NCI-H526 (cell line): ENCODE measurements around the gene ONECUT3.

Experiments used
- DNase-seq, 2 experiments: peaks; one replicate each; lab custom pipeline; 2025; lab: John Stamatoyannopoulos, UW

ONECUT3 gene

DNA sequence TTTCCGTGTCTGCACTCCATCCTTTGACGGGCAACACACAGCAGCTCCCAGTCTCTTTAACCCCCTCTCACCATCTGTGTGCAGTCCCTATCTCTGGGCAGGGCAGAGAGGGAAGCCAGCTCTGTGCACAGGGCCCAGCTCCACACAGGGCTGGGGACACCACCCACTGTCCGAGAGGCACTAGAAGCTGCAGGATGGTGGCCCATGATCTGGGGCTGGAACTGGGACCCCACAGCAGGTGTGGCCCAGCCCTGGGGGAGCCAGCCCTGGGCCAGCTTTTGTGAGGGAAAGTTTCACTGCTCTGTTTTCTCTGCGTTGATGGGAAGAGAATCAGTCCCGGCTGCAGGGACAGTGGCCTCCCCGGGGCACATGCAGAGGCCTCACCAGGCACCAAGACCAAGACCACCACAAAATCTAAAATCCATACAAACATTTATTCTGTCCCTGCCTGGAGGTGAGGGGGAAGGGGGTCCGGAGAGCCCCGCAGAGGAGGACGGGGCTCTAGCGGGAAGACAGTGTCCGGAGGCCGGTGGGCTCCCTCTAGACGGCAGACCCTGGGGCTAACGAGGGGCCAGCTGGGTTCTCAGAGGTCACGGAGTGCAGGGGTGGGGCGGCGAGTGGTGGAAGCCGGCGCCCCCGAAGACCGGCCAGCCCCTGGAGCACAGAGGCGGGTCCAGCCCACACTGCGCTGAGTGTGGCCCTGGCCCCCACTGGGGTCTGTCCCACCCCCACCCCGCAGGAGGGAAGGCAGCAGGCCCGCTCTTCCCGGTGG lies 61.7 kb downstream of the ONECUT3 start:
- no peak for DNase-seq

DNA sequence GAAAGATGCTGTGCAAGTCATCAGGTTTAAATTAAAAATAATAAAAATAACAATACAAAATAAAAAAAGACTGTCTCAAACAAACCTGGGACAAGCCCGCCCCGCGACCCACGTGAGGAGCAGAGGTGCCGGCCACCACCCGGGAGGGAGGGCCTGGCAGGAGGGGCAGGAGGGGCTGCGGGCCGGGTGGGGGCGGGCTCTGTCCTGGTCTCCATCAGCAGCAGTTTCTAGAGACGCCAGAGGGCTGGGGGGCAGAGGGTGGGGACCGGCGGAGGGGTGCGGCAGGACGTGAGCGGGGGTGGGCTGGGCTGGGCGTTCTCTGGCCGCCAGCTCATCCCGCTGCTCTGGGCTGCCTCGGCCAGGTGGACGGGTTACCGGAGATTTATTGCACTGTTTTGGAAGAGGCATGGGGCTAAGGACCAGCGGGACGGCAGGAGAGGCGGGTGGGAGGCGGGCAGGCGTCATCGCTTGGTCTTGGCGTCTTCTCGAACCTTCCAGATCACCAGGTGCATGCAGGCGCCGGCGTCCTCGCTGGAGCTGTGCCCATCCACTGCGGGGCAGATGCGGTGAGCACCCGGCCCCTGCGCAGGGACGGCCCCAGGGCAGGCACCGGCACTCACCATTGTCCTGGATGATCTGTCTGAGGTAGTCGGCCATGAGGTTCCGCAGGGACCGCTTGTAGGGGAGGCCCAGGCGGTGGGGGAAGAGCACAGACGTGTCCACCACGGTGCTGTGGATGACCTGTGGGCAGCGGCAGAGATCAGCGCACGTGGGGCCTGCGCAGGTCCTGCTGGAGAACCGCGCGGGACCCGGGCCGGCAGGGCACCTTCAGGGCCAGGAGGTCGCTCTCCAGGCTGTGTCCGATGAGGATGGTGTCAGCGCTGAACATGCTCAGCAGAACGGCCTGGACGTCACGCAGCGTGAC lies 62.6 kb downstream of the ONECUT3 start:
- no peak for DNase-seq

DNA sequence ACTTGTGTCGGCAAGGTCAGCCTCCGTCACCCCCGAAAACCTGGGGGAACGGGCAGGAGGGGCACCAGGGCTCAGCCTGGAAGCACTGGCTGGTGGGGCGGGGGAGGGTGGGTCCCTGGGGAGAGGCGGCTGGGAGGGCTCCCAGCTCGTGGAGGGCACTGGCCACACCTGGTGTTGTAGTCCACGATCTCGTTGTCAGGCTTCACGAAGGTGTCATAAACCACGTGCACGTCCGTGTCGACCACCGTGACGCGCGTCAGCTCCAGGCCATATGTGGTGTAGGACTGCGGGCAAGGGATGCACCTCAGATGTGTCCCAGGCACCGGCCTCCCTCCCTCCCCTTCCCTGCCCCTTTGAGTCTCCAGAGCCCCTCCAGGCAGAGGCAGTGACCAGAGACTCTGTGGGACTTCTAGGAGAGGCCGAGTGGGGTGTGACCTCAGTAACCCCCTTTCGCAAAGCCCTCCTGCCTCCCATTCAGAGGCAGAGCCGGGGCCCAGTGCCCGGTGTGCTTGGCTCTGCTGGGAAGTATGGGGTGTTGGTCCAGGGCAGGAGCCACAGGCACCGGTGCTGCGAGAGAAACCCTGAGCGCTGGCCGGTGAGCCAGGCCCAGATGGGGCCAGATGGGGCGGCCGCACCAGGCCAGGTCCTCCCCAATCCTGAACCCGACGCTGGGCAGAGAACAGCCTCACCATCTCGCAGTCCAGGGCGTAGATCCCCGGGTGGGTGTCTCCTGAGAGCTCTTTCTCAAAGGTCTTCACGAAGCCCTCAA lies 63.4 kb downstream of the ONECUT3 start:
- no peak for DNase-seq

DNA sequence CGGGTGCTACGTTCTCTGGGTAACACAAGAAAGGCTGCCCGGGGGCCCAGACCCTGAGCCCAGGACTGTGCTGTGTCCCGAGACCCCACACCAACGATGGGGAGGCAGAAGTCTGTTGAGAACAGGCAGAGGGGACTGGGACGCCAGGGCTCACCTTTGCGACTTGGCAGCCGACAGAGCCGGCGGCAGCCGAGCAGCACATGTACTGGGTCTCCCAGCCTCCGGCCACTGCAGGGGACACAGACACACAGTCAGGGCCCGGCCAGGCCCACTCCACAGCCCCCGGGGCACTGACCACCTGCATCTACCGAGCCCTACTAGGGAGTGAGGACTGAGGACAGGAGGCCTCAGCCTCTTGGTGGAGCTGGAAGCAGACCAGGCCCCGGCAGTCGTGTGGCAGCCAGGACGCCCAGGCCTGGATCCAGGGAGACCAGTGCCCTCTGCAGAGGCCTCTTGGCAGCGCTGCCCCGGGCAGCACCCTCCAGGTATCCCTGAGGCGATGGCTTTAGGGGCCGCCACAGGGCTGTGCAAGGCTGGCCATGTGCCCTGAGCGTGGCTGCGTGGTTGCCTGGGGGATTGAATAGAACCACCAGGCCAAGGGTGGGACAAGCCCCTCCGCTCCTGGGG lies 64.4 kb downstream of the ONECUT3 start:
- no peak for DNase-seq

DNA sequence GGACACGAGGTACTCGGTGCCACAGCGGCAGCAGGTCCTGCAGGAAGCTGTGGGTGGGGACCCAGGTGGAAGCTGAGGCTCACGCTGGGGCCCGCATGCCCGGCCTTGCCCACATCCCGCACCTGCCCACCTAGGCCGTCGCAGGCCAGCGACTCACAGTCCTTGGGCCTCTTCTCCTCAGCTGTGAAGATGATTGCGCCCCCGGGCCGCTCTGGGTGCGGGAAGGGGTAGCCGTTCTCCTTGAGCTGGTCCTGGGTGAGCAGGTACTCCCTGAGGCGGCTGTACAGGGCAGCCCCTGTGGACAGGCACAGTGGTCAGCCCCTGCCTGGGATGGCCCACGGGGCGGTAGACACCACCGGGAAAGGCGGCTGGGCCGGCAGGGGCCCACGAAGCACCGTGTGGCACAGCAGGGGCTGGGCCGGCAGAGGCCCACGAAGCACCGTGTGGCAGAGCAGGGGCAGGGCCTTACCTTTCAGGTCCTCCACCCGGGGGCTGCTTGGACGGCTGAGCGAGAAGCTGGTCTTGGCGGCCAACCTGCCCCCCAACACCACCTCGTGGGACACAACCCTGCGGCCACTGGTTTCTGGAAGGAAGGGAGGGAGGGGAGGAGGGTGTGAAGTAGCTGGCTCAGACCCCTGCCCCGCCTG lies 65.4 kb downstream of the ONECUT3 start:
- DNase-seq = no peak

DNA sequence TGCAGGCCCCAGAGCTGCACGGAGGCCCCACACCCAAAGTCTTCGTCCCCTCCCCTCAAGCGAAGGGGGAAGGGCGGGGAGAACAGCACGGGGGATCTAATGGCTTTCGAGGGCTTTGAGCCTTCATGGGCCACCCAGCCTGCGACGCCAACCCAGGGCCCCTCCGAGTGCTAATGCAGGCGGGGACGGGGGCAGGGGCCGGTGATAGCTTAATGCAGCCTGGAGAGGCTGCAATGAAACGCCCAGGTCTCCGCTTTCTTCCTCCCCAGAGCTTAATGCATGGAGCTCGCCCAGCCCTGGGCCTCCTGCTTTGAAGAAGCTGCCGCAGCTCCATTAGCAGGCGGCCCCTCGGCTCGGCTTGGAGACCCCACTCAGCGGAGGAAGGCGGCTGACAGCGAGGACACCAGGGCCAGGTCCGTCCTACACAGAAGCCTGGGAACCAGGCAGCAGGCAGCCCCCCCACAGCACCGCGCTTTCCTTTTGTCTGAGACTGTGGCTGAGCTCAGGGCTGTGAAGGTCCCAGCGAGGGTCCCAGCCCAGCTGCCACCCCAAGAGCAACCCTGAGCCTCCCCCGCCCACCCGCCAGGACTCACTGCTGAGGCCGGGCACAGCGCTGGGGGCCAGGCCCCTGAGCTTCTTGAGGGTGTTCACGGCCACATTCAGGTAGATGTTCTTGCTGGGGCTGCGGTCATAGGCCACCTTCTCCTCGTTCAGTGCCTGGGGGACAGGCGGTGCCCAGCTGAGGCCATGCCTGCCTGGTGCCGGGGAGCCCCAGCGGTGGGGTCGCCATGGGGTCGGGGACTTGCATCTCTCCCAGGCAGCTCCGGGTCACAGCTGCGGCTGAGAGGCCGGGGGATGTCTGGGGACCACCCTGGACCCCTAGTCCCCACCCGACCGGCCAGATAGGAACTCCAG lies 66.3 kb downstream of the ONECUT3 start:
- DNase-seq = no peak

DNA sequence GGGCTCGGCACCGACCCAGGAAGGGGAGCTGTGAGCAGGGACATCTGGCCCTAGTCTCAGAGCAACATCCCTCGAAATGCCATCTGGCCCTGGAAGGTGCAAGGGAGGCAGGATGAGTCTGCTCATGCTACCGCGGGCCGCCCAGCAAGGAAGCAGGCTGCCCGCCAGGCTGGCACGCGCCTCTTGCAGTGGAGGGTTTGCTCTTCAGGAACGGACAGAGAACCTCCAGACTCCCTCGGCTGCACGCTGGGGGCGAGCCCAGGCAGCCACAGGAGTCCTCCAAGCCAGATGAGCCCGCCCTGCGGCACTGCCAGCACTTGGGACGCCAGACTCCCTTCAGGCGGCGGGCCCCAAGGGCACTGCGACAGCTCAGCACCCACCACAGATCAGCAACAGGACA lies 68.9 kb downstream of the ONECUT3 start:
- DNase-seq = no peak

DNA sequence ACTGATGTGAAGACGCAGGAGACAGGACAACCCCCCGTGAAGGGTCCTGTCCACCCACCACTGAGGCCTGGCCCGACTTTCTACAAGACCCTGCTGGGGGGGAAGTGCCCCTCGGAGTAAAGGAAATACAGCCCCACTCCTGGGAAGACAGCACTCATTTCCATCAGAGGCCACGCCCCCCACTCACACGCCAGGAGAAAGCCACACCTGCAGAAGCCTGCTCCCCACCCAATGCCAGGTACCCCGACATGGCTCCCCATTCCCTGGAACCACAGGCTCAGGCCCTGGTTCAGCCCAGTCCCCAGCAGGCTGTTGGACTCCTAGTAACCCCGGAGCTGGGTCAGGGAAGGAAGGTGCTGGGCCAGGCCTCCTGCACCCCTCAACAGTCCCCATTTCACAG lies 69.7 kb downstream of the ONECUT3 start:
- DNase-seq = no peak

DNA sequence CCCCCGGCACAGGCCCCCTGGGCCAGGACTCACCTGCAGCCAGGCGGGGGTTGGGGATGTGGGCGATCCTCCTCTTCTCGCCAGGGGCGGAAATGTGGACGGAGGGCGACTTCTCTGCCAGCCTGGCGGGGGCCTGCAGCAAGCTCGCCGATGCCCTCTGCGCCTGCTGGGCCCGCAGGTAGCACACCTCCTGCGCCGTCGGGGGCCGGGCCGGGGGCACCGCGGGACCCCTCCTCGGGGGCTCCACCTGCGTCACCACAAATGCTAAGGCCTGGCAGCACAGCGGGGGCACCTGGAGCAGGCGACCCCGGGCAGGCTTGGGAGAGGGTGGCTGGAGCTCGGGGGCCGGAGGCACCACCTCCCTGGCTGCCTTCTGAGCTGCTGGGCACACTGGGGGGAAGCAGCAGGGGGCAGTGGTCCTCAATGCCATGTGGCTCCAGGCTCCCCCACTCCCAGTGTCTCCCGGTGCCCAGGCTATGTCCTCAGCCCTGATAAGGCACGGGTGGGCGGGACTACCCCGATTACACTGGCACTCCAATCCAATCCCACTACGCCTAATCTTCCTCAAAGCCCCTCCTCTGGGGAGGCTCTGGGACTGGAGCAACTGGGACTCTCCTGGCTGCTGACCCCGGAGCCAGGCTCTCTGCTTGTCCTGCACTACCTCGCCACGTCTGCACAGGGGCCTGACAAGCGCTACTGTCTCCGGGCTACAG lies 70.4 kb downstream of the ONECUT3 start:
- no peak for DNase-seq

DNA sequence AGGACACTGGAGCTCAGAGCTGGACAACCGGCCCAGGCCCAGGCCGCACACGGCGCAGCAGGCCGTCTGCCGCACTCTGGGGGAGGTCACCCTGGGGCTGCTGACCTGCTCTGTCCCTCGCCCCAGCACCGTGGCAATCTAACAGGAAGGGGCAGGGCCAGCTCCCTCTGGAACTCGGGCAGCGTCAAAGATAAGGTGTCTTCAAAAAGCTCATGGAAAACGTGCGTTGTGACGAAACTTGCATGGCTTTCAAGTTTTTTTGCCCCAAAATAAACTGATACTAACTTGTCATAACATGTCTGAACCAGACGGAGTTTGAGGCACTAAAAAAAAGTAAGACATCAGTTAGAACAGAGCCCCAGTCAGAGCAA lies 70.9 kb downstream of the ONECUT3 start:
- no peak for DNase-seq

DNA sequence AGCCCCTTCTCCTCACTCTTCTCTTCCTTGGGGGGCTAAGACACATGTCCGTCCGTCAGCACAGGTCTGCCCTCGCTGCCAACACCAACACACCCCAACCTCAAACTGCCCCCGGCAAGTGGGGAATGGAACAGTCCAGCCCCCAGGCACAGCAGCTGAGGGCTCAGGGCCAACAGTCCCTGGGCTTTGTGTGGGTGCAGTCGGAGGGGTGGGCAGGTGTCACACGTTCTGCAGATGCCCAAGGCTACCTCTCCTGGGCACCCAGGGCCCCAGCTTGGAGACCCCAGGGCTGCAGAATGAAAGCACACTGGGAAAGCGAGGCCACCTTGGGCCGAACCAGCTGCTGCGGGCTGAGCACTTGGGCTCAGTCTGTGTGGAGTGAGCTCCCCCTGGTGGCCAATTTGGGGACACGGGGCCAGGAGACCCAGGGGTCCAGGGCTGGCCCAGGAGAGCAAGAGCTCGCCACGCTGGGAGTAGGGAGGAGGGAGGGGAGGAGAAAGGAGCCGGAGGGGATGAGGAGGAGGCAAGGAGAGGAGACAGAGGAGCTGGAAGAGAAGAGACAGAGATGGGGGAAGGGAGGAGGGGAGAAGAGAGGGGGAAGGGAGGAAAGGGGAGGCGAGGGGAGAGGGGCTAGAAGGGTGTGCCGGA lies 72.7 kb downstream of the ONECUT3 start:
- peak; percentile 11 to 73 for DNase-seq

DNA sequence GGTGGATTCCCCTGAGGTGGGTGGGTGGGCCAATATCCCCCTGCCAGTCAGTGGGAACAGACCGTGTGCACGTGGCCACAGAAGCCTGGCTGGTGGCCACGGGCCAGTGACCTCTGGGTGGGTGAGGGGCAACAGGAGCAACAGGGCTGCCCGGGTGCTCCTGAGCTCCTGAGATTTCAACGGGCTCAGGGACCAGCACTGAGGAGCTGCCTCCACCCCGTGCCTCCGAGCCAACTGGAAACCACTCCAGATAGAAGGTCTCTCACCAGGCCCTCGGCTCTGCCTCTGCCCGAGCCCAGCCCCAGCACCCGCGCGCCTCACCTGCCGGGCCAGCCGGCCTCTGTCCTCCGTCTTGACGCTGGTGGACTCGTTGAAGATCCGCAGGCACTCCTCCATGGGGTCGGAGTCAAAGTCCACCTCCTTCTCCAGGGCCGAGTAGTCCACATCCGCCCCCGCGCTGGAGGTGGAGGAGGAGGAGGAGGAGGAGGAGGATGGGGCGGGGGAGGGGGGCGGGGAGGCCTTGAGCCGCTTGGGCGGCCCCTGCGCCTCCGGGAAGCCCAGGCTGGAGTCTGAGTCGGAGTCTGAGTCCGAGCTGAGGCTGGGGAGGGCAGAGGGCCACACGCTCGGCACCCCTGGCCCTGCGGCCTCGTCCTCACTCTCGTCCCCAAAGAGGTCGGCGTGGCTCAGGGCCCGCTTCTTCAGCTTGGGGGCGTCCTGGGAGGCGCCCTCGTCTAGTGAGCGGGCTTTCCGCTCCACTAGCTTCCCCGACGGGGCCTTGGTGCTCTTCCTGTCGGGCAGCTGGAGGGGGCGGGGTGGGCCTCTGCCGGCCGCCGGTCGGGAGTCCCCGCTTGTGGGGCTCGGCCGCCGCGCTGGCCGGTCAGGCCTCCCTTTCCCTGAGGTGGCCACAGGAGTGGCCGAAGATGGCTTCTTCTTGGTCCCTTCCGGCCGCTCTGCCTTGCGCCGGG lies 73.5 kb downstream of the ONECUT3 start:
- peak in 1 of 2 experiments; percentile 33 for DNase-seq

DNA sequence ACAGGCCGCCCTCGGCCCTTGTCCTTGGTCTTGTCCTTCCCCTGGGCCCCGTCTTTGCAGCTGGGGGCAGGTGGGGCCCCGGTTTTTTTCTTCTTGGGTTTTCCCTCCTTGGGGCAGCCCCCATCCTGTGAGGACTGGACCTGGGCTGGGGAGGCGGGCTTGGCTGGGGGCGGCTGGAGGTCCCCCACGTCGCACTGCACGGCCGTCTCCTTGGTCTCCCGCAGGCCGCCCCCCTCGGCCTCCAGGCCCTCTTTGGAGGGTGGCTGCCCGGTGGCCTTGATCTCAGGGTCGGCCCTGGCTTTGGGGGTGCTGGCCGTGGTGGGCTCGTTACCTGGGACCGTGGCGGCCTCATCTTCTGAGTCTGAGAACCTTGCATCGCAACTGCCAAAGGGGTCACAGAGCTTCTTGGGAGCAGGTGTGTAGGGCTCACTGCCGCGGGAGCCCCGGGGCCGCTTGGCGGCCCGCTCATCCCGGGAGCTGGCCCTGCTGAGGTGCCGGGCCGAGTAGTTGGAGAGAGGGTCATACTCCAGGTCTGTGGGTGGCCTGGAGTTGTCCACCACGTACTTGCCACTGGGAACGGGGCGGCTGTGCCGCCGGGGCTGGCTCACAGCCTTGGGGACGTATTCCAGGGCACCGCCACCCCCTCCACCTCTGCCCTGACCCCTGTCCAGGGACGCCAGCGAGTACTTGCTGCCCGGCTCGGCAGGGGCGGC lies 74.4 kb downstream of the ONECUT3 start:
- no peak for DNase-seq

DNA sequence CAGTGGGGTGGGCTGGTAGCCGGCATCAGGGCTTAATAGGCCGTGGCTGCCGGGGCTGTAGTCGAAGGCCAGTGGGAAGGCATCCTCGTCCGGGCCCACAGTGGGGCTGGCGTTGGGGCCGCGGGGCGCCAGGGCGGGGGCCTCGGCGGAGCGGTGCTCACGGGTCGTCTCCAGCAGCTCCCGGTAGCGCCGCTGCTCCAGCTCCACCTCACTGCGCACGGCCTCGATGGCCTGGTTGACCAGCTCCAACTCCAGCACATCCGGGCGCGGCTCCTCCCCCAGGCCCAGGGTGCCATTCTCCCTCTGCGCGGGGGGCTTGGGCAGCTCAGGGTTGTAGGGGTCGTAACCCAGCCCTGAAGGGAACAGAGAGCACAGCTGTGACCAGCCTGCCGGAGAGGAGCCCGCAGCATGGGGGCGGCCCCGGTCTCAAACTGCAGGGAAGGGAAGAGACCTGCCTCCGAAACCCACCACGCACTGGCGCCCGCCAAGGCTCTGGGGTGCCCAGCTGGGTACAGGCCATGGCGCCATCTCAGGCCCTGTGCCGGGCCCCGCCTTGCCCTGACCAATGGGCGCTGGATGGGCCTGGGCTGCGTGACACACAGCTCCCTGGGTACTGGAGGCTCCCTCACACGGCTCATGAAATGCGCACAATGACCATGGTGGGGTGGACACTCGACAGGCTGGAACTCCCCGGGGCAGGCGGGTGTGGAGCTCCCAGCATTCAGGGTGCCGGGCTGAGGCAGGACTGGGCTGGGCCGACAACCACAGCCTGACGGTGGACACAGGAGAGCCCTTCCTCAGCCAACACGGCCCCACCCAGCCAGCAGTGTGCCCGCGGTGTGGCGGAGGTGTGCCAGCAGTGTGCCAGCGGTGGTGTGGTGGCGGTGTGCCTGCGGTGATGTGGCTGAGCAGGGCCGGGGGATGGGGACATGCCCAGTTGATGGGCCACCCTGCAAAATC lies 75.3 kb downstream of the ONECUT3 start:
- no peak for DNase-seq

DNA sequence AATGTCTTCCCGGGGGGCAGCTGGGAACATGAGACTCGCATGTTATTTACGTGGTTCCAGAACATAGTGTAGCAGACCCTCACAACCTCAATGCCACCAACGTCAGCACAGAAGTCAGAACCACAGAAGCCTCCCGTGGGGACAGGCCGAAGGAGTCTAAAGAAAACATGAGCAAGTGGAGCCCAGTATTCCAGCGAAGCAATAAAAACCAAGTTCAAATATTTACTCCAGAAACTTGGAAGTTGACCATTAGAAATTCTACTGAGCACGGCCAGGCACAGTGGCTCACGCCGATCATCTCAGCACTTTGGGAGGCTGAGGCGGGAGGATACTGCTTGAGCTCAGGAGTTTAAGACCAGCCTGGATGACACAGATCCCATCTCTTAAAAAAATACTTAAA lies 76.7 kb downstream of the ONECUT3 start:
- DNase-seq = no peak

DNA sequence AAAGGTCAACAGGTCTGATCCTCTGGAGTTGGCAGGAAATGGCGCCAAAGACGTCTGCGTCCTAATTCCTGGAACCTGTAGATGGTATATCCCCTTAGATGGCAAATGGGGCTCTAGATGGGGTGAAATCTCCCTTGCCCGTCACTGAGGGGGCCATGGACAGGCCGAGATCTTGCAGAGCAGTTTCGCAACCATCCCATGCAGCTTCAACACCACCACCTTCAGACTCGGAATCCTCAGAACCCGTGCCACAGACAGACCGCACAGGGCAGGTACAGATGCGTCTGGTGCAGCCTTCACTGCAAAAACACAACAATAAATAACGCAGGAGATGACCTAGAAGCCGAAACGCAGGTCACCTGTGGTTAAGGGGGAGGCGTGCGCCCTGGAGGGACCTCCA lies 77.3 kb downstream of the ONECUT3 start:
- DNase-seq = no peak
